ENCODE data around the gene EEF2.

The EEF2 gene

GRCh38 chr19:3983936-3984583 is 1.2 kb downstream of the EEF2 start:
- no peak for DNase-seq

- DNase-seq, result no peak
Measured at GRCh38 chr19:3983542-3983914, 1.7 kb downstream of the EEF2 start.

- no peak for DNase-seq
Measured at GRCh38 chr19:3982701-3983541, 2.3 kb downstream of the EEF2 start.

GRCh38 chr19:3981736-3982681 is 3.3 kb downstream of the EEF2 start:
- no peak for DNase-seq

GRCh38 chr19:3981373-3981735 is 3.9 kb downstream of the EEF2 start:
- no peak for DNase-seq

- no peak for DNase-seq
Measured at GRCh38 chr19:3980353-3981251, 4.7 kb downstream of the EEF2 start.

- DNase-seq, result no peak
Measured at GRCh38 chr19:3979674-3980352, 5.5 kb downstream of the EEF2 start.

- no peak for DNase-seq
Measured at GRCh38 chr19:3979289-3979673, 6.0 kb downstream of the EEF2 start.

- no peak for DNase-seq
Measured at GRCh38 chr19:3978145-3978544, 7.1 kb downstream of the EEF2 start.

GRCh38 chr19:3977242-3978143 is 7.8 kb downstream of the EEF2 start:
- DNase-seq, result no peak

GRCh38 chr19:3976495-3977241 is 8.6 kb downstream of the EEF2 start:
- DNase-seq, result no peak

- no peak for DNase-seq
Measured at GRCh38 chr19:3975637-3976087, 9.6 kb downstream of the EEF2 start.

GRCh38 chr19:3975144-3975543 is 10.1 kb downstream of the EEF2 start:
- DNase-seq, result no peak

- peak; percentile 90 for DNase-seq
Measured at GRCh38 chr19:3970808-3971598, 14.3 kb downstream of the EEF2 start, which contains the start of gene DAPK3. TSS of gene DAPK3 (minus strand) at chr19:3971099. CDS start at chr19:3969735, 1,364 bp downstream.

- no peak for DNase-seq
Measured at GRCh38 chr19:3970313-3970807, 14.9 kb downstream of the EEF2 start.

GRCh38 chr19:3969435-3970312 is 15.6 kb downstream of the EEF2 start:
- DNase-seq, result no peak

Data from activated gamma-delta T cell treated with Interleukin-2 at 50 U/mL for 16 hours (primary cell).